ENCODE results near the gene PIK3IP1. TPM values are rescaled to one million over a fixed set of nuclear protein-coding genes. Genes with fewer than 3 reads are reported as not detected.
"Not testable (repeated sequence)": the region's sequence is repeated elsewhere in the genome, so short reads cannot be mapped to it uniquely, and the experiment has no call there.

The PIK3IP1 gene
- polyA plus RNA-seq, 4 donors: 3.1 to 16.4 (median 10.3) TPM

GRCh38 chr22:31323578-31324550 is 31.6 kb upstream of the PIK3IP1 start:
- no peaks in the 10 kb centered on the region for H3K9me3 ChIP-seq (ENCODE audit: control insufficient read depth in 2 of 2, insufficient read depth in 1 of 2, low read depth in 1 of 2, low read length in 1 of 2)
- FAIRE-seq (no peak), DNase-seq (no peak)
- WGBS, 3 donors: 86 to 90% (median 86%) methylated on average over 8 of the region's 8 CpGs
- H3K27ac ChIP-seq (ENCODE audit: low read depth in 1 of 3, low read length in 2 of 3): no peak overlapping the region
- H3K36me3 ChIP-seq (ENCODE audit: control insufficient read depth in 3 of 3, insufficient read depth in 2 of 3, low read depth in 1 of 3, low read length in 3 of 3): peaks cover 9 to 42% (median 15%) of the 10 kb centered on the region in 3 donors
- H3K4me1 ChIP-seq (ENCODE audit: control insufficient read depth in 3 of 3, insufficient read depth in 2 of 3, low read depth in 1 of 3, low read length in 2 of 3): no peaks in the 10 kb centered on the region
- no peaks in the 10 kb centered on the region for H3K27me3 ChIP-seq (ENCODE audit: control insufficient read depth in 3 of 3, insufficient read depth in 3 of 3, low read length in 3 of 3)
- H3K4me3 ChIP-seq (ENCODE audit: low read depth in 1 of 3, low read length in 3 of 3): no peak overlapping the region

DNA sequence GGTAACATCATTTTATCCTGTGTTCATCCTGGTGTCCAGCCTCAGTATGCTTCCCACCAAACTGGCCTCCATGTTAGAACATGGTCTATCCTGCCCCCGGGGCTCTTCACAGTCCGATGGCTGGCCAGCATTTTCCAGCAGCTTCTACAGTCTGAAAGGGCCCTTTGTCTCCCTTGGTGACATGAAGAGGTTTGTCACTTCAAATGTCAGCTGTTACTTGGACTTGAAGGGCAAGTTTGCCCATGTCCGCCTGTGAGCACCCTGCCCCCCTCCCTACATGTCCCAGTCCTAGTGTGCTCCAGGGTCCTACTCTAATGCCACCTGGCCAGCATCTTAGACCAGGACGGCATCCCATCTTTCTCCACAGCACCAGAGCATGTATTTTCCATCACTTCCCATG is 29.1 kb upstream of the PIK3IP1 start:
- H3K9me3 ChIP-seq (ENCODE audit: control insufficient read depth in 2 of 2, insufficient read depth in 1 of 2, low read depth in 1 of 2, low read length in 1 of 2): no peaks in the 10 kb centered on the region
- no peak overlapping the region for H3K27ac ChIP-seq (ENCODE audit: low read depth in 1 of 3, low read length in 2 of 3)
- WGBS, 3 donors: 78 to 89% (median 83%) methylated on average over 4 of the region's 4 CpGs
- DNase-seq (no peak), FAIRE-seq (no peak)
- H3K27me3 ChIP-seq (ENCODE audit: control insufficient read depth in 3 of 3, insufficient read depth in 3 of 3, low read length in 3 of 3): no peaks in the 10 kb centered on the region
- no peaks in the 10 kb centered on the region for H3K4me1 ChIP-seq (ENCODE audit: control insufficient read depth in 3 of 3, insufficient read depth in 2 of 3, low read depth in 1 of 3, low read length in 2 of 3)
- H3K36me3 ChIP-seq (ENCODE audit: control insufficient read depth in 3 of 3, insufficient read depth in 2 of 3, low read depth in 1 of 3, low read length in 3 of 3): peaks cover 7 to 18% (median 10%) of the 10 kb centered on the region in 3 donors
- H3K4me3 ChIP-seq (ENCODE audit: low read depth in 1 of 3, low read length in 3 of 3): no peak overlapping the region

DNA sequence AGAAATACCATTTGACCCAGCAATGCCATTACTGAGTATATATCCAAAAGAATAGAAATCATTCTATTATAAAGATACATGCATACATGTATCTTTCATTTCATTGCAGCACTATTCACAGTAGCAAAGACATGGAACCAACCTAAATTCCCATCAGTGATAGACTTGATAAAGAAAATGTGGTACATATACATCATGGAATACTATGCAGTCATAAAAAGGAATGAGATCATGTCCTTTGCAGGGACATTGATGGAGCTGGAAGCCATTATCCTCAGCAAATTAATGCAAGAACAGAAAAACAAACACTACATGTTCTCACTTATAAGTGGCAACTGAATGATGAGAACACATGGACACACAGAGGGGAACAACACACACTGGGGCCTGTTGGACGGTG is 21.9 kb upstream of the PIK3IP1 start:
- not testable (repeated sequence) for H3K27ac ChIP-seq (ENCODE audit: low read depth in 1 of 3, low read length in 2 of 3); H3K9me3 ChIP-seq (ENCODE audit: control insufficient read depth in 2 of 2, insufficient read depth in 1 of 2, low read depth in 1 of 2, low read length in 1 of 2); H3K27me3 ChIP-seq (ENCODE audit: control insufficient read depth in 3 of 3, insufficient read depth in 3 of 3, low read length in 3 of 3); FAIRE-seq; H3K4me1 ChIP-seq (ENCODE audit: control insufficient read depth in 3 of 3, insufficient read depth in 2 of 3, low read depth in 1 of 3, low read length in 2 of 3); H3K36me3 ChIP-seq (ENCODE audit: control insufficient read depth in 3 of 3, insufficient read depth in 2 of 3, low read depth in 1 of 3, low read length in 3 of 3); H3K4me3 ChIP-seq (ENCODE audit: low read depth in 1 of 3, low read length in 3 of 3); DNase-seq
- 95 to 100% (median 96%) methylated on average over 1 of the region's 1 CpG for WGBS, 3 donors

GRCh38 chr22:31313366-31314147 is 21.3 kb upstream of the PIK3IP1 start:
- Histone ChIP-seq H3K27me3 (ENCODE audit: control insufficient read depth in 3 of 3, insufficient read depth in 3 of 3, low read length in 3 of 3) (no peaks in the 10 kb centered on the region), H3K36me3 (ENCODE audit: control insufficient read depth in 3 of 3, insufficient read depth in 2 of 3, low read depth in 1 of 3, low read length in 3 of 3) (no peaks in the 10 kb centered on the region), H3K4me3 (ENCODE audit: low read depth in 1 of 3, low read length in 3 of 3) (no peak overlapping the region), H3K4me1 (ENCODE audit: control insufficient read depth in 3 of 3, insufficient read depth in 2 of 3, low read depth in 1 of 3, low read length in 2 of 3) (peaks cover 0 to 4% (median 0%) of the 10 kb centered on the region in 3 donors), H3K27ac (ENCODE audit: low read depth in 1 of 3, low read length in 2 of 3) (peak overlapping the region in 1 of 3 donors; percentile 79), H3K9me3 (ENCODE audit: control insufficient read depth in 2 of 2, insufficient read depth in 1 of 2, low read depth in 1 of 2, low read length in 1 of 2) (peaks cover 0 to 5% of the 10 kb centered on the region in 2 donors)
- FAIRE-seq (no peak), DNase-seq (peak; percentile 73)
- 16 to 28% (median 23%) methylated on average over 6 of the region's 6 CpGs for WGBS, 3 donors

DNA sequence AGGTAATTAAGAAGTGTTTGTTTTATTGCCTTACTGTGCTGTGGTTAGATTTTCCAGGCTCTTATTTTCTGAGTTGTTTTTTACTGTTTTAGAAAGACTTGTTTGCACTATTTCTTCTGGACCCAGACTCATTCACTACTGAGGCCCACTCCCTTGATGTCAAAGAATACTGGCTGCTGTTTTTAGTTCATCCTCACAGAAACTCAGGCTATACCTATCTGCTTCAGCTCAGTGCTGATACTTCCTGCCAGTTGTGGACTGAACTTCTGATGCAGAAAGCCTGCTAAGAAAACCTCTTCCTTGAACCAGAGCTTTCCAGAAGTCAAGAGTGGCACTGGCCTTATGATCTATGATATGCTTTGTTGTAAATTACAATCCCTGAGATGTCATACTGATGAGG is 15.9 kb upstream of the PIK3IP1 start:
- no peak for FAIRE-seq
- no peaks in the 10 kb centered on the region for H3K4me1 ChIP-seq (ENCODE audit: control insufficient read depth in 3 of 3, insufficient read depth in 2 of 3, low read depth in 1 of 3, low read length in 2 of 3)

GRCh38 chr22:31305194-31305593 is 12.9 kb upstream of the PIK3IP1 start:
- H3K27ac ChIP-seq (ENCODE audit: low read depth in 1 of 3, low read length in 2 of 3): no peak overlapping the region
- H3K4me1 ChIP-seq (ENCODE audit: control insufficient read depth in 3 of 3, insufficient read depth in 2 of 3, low read depth in 1 of 3, low read length in 2 of 3): peaks cover 0 to 20% (median 3%) of the 10 kb centered on the region in 3 donors
- no peak for FAIRE-seq
- H3K9me3 ChIP-seq (ENCODE audit: control insufficient read depth in 2 of 2, insufficient read depth in 1 of 2, low read depth in 1 of 2, low read length in 1 of 2): no peaks in the 10 kb centered on the region
- DNase-seq: no peak
- H3K36me3 ChIP-seq (ENCODE audit: control insufficient read depth in 3 of 3, insufficient read depth in 2 of 3, low read depth in 1 of 3, low read length in 3 of 3): no peaks in the 10 kb centered on the region
- H3K4me3 ChIP-seq (ENCODE audit: low read depth in 1 of 3, low read length in 3 of 3): no peak overlapping the region
- WGBS, 3 donors: 90 to 94% (median 91%) methylated on average over 3 of the region's 3 CpGs
- no peaks in the 10 kb centered on the region for H3K27me3 ChIP-seq (ENCODE audit: control insufficient read depth in 3 of 3, insufficient read depth in 3 of 3, low read length in 3 of 3)

More for the DNA sequence above, 15.9 kb upstream of the PIK3IP1 start:
- Histone ChIP-seq H3K36me3 (ENCODE audit: control insufficient read depth in 3 of 3, insufficient read depth in 2 of 3, low read depth in 1 of 3, low read length in 3 of 3) (no peaks in the 10 kb centered on the region), H3K27ac (ENCODE audit: low read depth in 1 of 3, low read length in 2 of 3) (no peak overlapping the region), H3K4me3 (ENCODE audit: low read depth in 1 of 3, low read length in 3 of 3) (no peak overlapping the region), H3K9me3 (ENCODE audit: control insufficient read depth in 2 of 2, insufficient read depth in 1 of 2, low read depth in 1 of 2, low read length in 1 of 2) (no peaks in the 10 kb centered on the region), H3K27me3 (ENCODE audit: control insufficient read depth in 3 of 3, insufficient read depth in 3 of 3, low read length in 3 of 3) (no peaks in the 10 kb centered on the region)
- DNase-seq: no peak

DNA sequence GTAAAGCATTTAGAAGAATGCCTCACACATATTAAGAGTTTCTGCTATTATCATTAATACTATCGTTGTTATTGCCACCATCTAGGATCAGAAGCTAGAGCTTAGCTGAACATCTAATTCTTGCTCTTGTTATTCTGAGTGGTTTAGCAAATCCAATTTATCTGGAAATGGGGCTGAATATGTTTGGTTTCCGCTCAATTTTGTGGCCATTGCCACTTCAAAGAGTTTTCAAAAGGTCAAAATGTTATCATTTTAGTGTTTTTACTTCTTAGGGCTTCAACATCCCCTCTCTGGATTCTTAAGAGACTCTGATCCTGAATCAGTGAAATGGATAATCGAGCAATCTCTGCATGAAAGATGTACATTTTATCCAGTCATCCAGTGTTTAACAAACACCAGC is 10.2 kb upstream of the PIK3IP1 start:
- Histone ChIP-seq H3K9me3 (ENCODE audit: control insufficient read depth in 2 of 2, insufficient read depth in 1 of 2, low read depth in 1 of 2, low read length in 1 of 2) (no peaks in the 10 kb centered on the region), H3K4me1 (ENCODE audit: control insufficient read depth in 3 of 3, insufficient read depth in 2 of 3, low read depth in 1 of 3, low read length in 2 of 3) (peaks cover 0 to 20% (median 3%) of the 10 kb centered on the region in 3 donors), H3K36me3 (ENCODE audit: control insufficient read depth in 3 of 3, insufficient read depth in 2 of 3, low read depth in 1 of 3, low read length in 3 of 3) (no peaks in the 10 kb centered on the region), H3K4me3 (ENCODE audit: low read depth in 1 of 3, low read length in 3 of 3) (no peak overlapping the region), H3K27ac (ENCODE audit: low read depth in 1 of 3, low read length in 2 of 3) (no peak overlapping the region), H3K27me3 (ENCODE audit: control insufficient read depth in 3 of 3, insufficient read depth in 3 of 3, low read length in 3 of 3) (no peaks in the 10 kb centered on the region)
- WGBS, 3 donors: 78 to 93% (median 82%) methylated on average over 3 of the region's 3 CpGs
- DNase-seq (no peak), FAIRE-seq (no peak)

DNA sequence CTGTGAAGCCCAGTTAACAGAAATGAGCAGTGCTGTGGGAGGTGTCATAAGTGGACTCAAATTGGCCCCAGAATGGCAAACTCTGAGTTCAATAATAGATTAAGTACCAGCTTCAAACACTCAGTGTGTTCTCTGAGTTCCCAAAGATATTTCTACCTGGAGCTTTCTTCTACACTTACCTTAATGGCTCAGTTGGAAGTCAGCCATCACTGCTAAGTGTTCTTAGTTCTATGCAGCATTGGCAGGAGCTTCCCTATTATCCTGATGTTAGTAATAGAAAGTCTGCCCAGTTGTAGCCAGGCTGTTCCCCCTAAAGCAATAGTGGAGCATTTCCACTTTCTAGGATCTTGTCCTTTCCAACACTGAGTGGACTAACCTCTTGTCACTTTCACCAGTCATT is 9.7 kb upstream of the PIK3IP1 start:
- no peaks in the 10 kb centered on the region for H3K27me3 ChIP-seq (ENCODE audit: control insufficient read depth in 3 of 3, insufficient read depth in 3 of 3, low read length in 3 of 3)
- no peaks in the 10 kb centered on the region for H3K9me3 ChIP-seq (ENCODE audit: control insufficient read depth in 2 of 2, insufficient read depth in 1 of 2, low read depth in 1 of 2, low read length in 1 of 2)
- no peak for DNase-seq
- H3K4me1 ChIP-seq (ENCODE audit: control insufficient read depth in 3 of 3, insufficient read depth in 2 of 3, low read depth in 1 of 3, low read length in 2 of 3): peaks cover 0 to 22% (median 3%) of the 10 kb centered on the region in 3 donors
- FAIRE-seq: no peak
- no peak overlapping the region for H3K27ac ChIP-seq (ENCODE audit: low read depth in 1 of 3, low read length in 2 of 3)
- no peak overlapping the region for H3K4me3 ChIP-seq (ENCODE audit: low read depth in 1 of 3, low read length in 3 of 3)
- no peaks in the 10 kb centered on the region for H3K36me3 ChIP-seq (ENCODE audit: control insufficient read depth in 3 of 3, insufficient read depth in 2 of 3, low read depth in 1 of 3, low read length in 3 of 3)
